Skin of body (tissue), 2 donors: Measurements from ENCODE around the gene SPA17. TPM values are rescaled to one million over a fixed set of nuclear protein-coding genes. Genes with fewer than 3 reads are reported as not detected.

ENCODE experiments used
- DNase-seq: peaks from one replicate; lab custom pipeline; 2025; lab: John Stamatoyannopoulos, UW
- total RNA-seq: library from RNA; depleted of rRNA; stranded (reverse); fragments of >200 nt; gene quantifications from one replicate; pipeline ENCODE4 v1.2.3, GENCODE V29; 2014

Gene SPA17
- total RNA-seq, 1 donor from 2014 or later: 2.9 TPM

GRCh38 chr11:124662106-124662505, 11.6 kb upstream of the SPA17 start:
- DNase-seq: no peak

- DNase-seq: no peak
These were observed 9.8 kb upstream of the SPA17 start for GRCh38 chr11:124663861-124664260.

GRCh38 chr11:124667601-124668000, 6.1 kb upstream of the SPA17 start:
- DNase-seq: no peak

GRCh38 chr11:124669193-124669592, 4.5 kb upstream of the SPA17 start:
- no peak for DNase-seq

GRCh38 chr11:124670732-124671131, 3.0 kb upstream of the SPA17 start:
- no peak for DNase-seq

- DNase-seq: no peak
These were observed 1.0 kb upstream of the SPA17 start for GRCh38 chr11:124672536-124673215.

GRCh38 chr11:124674168-124674517, 439 bp downstream of the SPA17 start:
- DNase-seq: no peak

GRCh38 chr11:124674571-124674970, 867 bp downstream of the SPA17 start:
- no peak for DNase-seq

GRCh38 chr11:124676386-124676785, 2.7 kb downstream of the SPA17 start:
- no peak for DNase-seq

GRCh38 chr11:124678416-124678815, 4.7 kb downstream of the SPA17 start:
- DNase-seq: no peak

GRCh38 chr11:124681421-124681820, 7.7 kb downstream of the SPA17 start:
- DNase-seq: no peak

GRCh38 chr11:124682443-124682842, 8.7 kb downstream of the SPA17 start:
- DNase-seq: no peak

GRCh38 chr11:124693142-124693541, 19.4 kb downstream of the SPA17 start:
- no peak for DNase-seq

GRCh38 chr11:124699547-124699946, 25.8 kb downstream of the SPA17 start:
- no peak for DNase-seq

GRCh38 chr11:124700028-124700427, 26.3 kb downstream of the SPA17 start:
- no peak for DNase-seq

- DNase-seq: no peak
These were observed 34.1 kb downstream of the SPA17 start for GRCh38 chr11:124707829-124708228.

GRCh38 chr11:124712392-124712791, 38.7 kb downstream of the SPA17 start:
- DNase-seq: no peak

GRCh38 chr11:124716591-124716990, 42.9 kb downstream of the SPA17 start:
- no peak for DNase-seq

GRCh38 chr11:124717421-124717785, 43.7 kb downstream of the SPA17 start:
- DNase-seq: no peak

- DNase-seq: no peak
These were observed 44.3 kb downstream of the SPA17 start for GRCh38 chr11:124717786-124718651.

- no peak for DNase-seq
These were observed 45.1 kb downstream of the SPA17 start for GRCh38 chr11:124718801-124719200.

GRCh38 chr11:124719534-124719933, 45.8 kb downstream of the SPA17 start:
- DNase-seq: no peak

- DNase-seq: no peak
These were observed 48.5 kb downstream of the SPA17 start for GRCh38 chr11:124722176-124722575.
